HL-60 (cell line): Measurements from ENCODE around the gene ZCWPW1.

ENCODE experiments used
- DNase-seq, 2 experiments: peaks; one replicate each; pipeline ENCODE4 v3.0.0-alpha.2; 2010 to 2020; ENCODE audit warnings: low read depth in 1 of 2, low spot score in 1 of 2
- H3K27ac ChIP-seq: fragments of 250-450 bp; sonication (Bioruptor Pico); replicated peaks from 2 replicates; pipeline ENCODE4 v1.5.1; 2020; ENCODE audit warnings: mild to moderate bottlenecking, moderate library complexity
- H3K27me3 ChIP-seq: fragments of 250-450 bp; sonication (Bioruptor Pico); 2 replicates; pipeline ENCODE4 v1.5.1; 2021; ENCODE audit warnings: mild to moderate bottlenecking, moderate library complexity; ENCODE audit not compliant: insufficient read depth, poor library complexity, severe bottlenecking
- H3K4me3 ChIP-seq: replicated peaks from 2 replicates; pipeline ENCODE4 v1.5.1; 2011; ENCODE audit warnings: mild to moderate bottlenecking, control low read depth, low read length; ENCODE audit not compliant: insufficient read depth
- CTCF ChIP-seq: IDR thresholded peaks from one replicate; pipeline ENCODE4 v1.5.1; 2011; ENCODE audit warnings: low read length, control low read depth, inconsistent platforms; ENCODE audit not compliant: insufficient read depth
- GABPA ChIP-seq: IDR thresholded peaks from 2 replicates; pipeline ENCODE4 v1.6.1; 2012; ENCODE audit warnings: low read depth
- POLR2AphosphoS5 ChIP-seq: IDR thresholded peaks from 2 replicates; pipeline ENCODE4 v1.6.1; 2012; ENCODE audit warnings: low read depth
- REST ChIP-seq: IDR thresholded peaks from 2 replicates; pipeline ENCODE4 v1.6.1; 2012; ENCODE audit warnings: low read depth; ENCODE audit not compliant: insufficient replicate concordance
- SPI1 ChIP-seq: IDR thresholded peaks from 2 replicates; pipeline ENCODE4 v1.6.1; 2012; ENCODE audit warnings: low read depth, mild to moderate bottlenecking, borderline replicate concordance

Gene ZCWPW1

GRCh38 chr7:100402241-100402640 lies 26.3 kb downstream of the ZCWPW1 start:
- H3K27me3 ChIP-seq, result no peaks in the 10 kb centered on the region
- H3K27ac ChIP-seq, result no peak overlapping the region
- DNase-seq, result no peak
- TF ChIP-seq POLR2AphosphoS5 (no peak), SPI1 (no peak), GABPA (no peak), CTCF (no peak), REST (no peak)
- H3K4me3 ChIP-seq, result no peak overlapping the region

GRCh38 chr7:100401811-100402210 lies 26.7 kb downstream of the ZCWPW1 start:
- Histone ChIP-seq H3K4me3 (no peak overlapping the region), H3K27me3 (no peaks in the 10 kb centered on the region), H3K27ac (no peak overlapping the region)
- no peak for DNase-seq
- TF ChIP-seq GABPA (no peak), CTCF (no peak), SPI1 (no peak), REST (no peak), POLR2AphosphoS5 (no peak)

- Histone ChIP-seq H3K4me3 (no peak overlapping the region), H3K27me3 (no peaks in the 10 kb centered on the region), H3K27ac (no peak overlapping the region)
- no peak for DNase-seq
- TF ChIP-seq REST, result no peak
- TF ChIP-seq SPI1, result no peak
- TF ChIP-seq POLR2AphosphoS5, result no peak
- no peak for TF ChIP-seq GABPA
- TF ChIP-seq CTCF, result no peak
These were observed 27.8 kb downstream of the ZCWPW1 start for GRCh38 chr7:100400656-100401055.
